Measurements from ENCODE around the gene STAG3.

GRCh38 chr7:100198266-100198665, 20.5 kb downstream of the STAG3 start:
- TF ChIP-seq POLR2A (IDR thresholded peaks at IDR 0.05) (no peak), CTCF (IDR thresholded peaks at IDR 0.05) (no peak)
